Colonic mucosa (tissue), 4 donors: ENCODE measurements around the gene PDCD6IP. TPM values are rescaled to one million over a fixed set of nuclear protein-coding genes. Genes with fewer than 3 reads are reported as not detected.

Experiments
- DNase-seq: peaks from one replicate; pipeline ENCODE4 v3.0.0-alpha.2; 2020
- H3K27ac ChIP-seq: fragments of 200-600 bp; one replicate; pipeline ENCODE4 v1.8.0; 2021
- H3K27me3 ChIP-seq: fragments of 200-600 bp; one replicate; pipeline ENCODE4 v1.8.0; 2021
- H3K36me3 ChIP-seq: fragments of 200-600 bp; one replicate; pipeline ENCODE4 v1.8.0; 2021
- H3K4me1 ChIP-seq: fragments of 200-600 bp; one replicate; pipeline ENCODE4 v1.8.0; 2021; ENCODE audit warnings: mild to moderate bottlenecking
- H3K4me3 ChIP-seq: fragments of 200-600 bp; one replicate; pipeline ENCODE4 v1.8.0; 2021
- H3K9ac ChIP-seq, 2 donors: one replicate each; pipeline ENCODE4 v1.7.0; 2013; ENCODE audit warnings: control low read depth in 2 of 2, low read depth in 2 of 2, low read length in 2 of 2
- H3K9me3 ChIP-seq: fragments of 200-600 bp; one replicate; pipeline ENCODE4 v1.8.0; 2021
- intact Hi-C: fragments of 100-400 bp; cut with DNase I; formaldehyde crosslinking; loops from one replicate; pipeline ENCODE4 v1.14.1; 2022
- total RNA-seq, 2 donors: library from RNA; stranded (reverse); fragmentation: NEBNext Ultra II Directional in 1 of 2; extraction: Animal tissue kit (Norgen Biotek cat#: 25700) in 1 of 2; gene quantifications; one replicate each; pipeline ENCODE4 v1.2.1, GENCODE V29; 2021
- TF ChIP-seq, protein P1 (sequence below): fragments of 200-600 bp; IDR thresholded peaks from one replicate; pipeline ENCODE4 v1.8.0; 2022; ENCODE audit warnings: antibody characterized with exemption, mild to moderate bottlenecking
- donor health status: healthy.
- donor health status: DM: no; HTN: no; CAD: no.
- donor health status: DM: no; HTN: no; CAD: no.

Gene PDCD6IP
- total RNA-seq, 2 donors from 2014 or later = 388 to 492 TPM

DNA sequence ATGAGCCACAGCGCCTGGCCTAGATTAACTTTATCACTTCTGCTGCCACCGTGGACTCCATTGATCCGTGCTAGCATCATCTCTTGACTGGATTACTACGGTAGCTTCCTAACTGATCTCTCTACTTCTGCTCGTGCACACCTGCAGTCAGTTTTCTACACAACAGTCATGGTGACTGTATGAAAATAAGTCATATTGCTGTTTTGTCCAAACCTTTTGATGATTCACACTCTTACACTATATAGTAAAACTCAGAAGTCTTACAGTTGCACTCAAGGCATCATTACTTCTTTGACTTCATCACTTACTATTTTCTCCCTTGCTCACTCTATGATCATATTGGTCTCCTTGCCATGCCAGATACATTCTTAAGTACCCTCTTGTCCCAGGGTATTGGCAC, 10.1 kb downstream of the PDCD6IP start:
- Histone ChIP-seq H3K27me3 (no peaks in the 10 kb centered on the region), H3K4me1 (peaks cover 13% of the 10 kb centered on the region), H3K27ac (no peak overlapping the region), H3K4me3 (no peak overlapping the region), H3K9ac (no peak overlapping the region), H3K36me3 (no peaks in the 10 kb centered on the region), H3K9me3 (no peaks in the 10 kb centered on the region)
- TF ChIP-seq, protein P1, sequence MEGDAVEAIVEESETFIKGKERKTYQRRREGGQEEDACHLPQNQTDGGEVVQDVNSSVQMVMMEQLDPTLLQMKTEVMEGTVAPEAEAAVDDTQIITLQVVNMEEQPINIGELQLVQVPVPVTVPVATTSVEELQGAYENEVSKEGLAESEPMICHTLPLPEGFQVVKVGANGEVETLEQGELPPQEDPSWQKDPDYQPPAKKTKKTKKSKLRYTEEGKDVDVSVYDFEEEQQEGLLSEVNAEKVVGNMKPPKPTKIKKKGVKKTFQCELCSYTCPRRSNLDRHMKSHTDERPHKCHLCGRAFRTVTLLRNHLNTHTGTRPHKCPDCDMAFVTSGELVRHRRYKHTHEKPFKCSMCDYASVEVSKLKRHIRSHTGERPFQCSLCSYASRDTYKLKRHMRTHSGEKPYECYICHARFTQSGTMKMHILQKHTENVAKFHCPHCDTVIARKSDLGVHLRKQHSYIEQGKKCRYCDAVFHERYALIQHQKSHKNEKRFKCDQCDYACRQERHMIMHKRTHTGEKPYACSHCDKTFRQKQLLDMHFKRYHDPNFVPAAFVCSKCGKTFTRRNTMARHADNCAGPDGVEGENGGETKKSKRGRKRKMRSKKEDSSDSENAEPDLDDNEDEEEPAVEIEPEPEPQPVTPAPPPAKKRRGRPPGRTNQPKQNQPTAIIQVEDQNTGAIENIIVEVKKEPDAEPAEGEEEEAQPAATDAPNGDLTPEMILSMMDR = no peak
- intact Hi-C loops = no loop called here
- DNase-seq = no peak

DNA sequence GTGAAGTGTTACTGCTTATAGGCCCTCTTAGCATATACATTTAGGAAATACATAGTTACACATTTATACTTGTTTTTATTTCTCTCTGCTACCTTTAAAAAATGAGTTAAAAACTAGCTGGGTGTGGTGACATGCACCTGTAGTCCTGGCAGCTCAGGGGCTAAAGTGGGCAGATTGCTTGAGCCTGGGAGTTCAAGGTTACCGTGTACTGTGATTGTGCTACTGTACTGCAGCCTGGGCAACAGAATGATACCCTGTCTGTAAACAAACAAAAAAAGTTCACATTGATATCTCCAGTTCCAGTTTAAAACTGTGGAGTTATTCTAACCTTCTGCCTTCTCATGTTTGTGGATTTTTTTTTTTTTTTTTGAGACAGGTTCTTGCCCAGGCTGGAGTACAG, 12.1 kb downstream of the PDCD6IP start:
- DNase-seq = no peak
- Histone ChIP-seq H3K27me3 (no peaks in the 10 kb centered on the region), H3K4me3 (no peak overlapping the region), H3K4me1 (peaks cover 13% of the 10 kb centered on the region), H3K9me3 (no peaks in the 10 kb centered on the region), H3K36me3 (no peaks in the 10 kb centered on the region), H3K9ac (no peak overlapping the region), H3K27ac (no peak overlapping the region)
- TF ChIP-seq, protein P1 = no peak
- intact Hi-C loops = no loop called here

DNA sequence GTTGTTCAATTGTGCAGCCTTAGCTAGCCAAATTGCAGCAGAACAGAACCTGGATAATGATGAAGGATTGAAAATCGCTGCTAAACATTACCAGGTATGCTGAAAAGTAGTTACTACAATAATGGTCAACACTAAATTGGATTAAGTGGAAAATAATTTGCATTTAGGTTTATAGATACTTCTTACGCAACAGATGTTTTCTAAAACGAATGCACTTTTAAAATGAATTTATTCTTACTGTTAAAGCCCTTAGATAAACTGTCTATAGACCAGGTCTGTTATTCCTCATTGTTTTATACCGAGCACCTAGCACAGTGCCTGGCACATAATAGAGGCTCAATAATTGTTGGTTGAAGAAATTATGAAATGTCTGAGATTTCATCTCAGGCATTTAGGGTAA, 23.6 kb downstream of the PDCD6IP start:
- TF ChIP-seq, protein P1 = no peak
- intact Hi-C loops = no loop called here
- H3K36me3 ChIP-seq = no peaks in the 10 kb centered on the region

DNA sequence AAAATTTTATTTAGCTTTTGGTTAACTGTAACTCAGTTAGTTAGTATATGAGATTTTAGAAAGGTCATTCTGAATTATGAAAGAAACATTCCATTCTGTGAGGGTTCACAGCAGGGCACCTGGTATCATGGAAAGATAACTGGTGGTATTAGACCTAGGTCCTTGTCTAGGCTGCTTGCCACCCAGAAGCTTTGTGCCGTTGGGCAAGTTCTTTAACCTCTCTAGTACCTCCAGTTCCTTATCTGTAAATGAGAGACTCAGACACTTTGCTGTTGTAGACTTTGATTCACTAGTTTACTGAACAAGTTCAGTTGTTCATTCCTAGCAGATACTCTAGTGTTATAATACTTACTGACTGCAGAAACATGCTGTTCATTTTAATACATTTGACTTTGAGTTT, 25.4 kb downstream of the PDCD6IP start:
- H3K9me3 ChIP-seq = no peaks in the 10 kb centered on the region
- no peak overlapping the region for H3K27ac ChIP-seq
- H3K9ac ChIP-seq = no peak overlapping the region
- no peak overlapping the region for H3K4me3 ChIP-seq
- no peak for DNase-seq
- TF ChIP-seq, protein P1 = no peak
- H3K27me3 ChIP-seq = no peaks in the 10 kb centered on the region
- intact Hi-C loops = no loop called here
- no peaks in the 10 kb centered on the region for H3K36me3 ChIP-seq
- H3K4me1 ChIP-seq = no peaks in the 10 kb centered on the region

More for the DNA sequence above, 23.6 kb downstream of the PDCD6IP start:
- H3K27me3 ChIP-seq = no peaks in the 10 kb centered on the region
- no peak for DNase-seq
- no peak overlapping the region for H3K4me3 ChIP-seq
- no peaks in the 10 kb centered on the region for H3K9me3 ChIP-seq
- H3K27ac ChIP-seq = no peak overlapping the region
- H3K9ac ChIP-seq = no peak overlapping the region
- H3K4me1 ChIP-seq = no peaks in the 10 kb centered on the region

DNA sequence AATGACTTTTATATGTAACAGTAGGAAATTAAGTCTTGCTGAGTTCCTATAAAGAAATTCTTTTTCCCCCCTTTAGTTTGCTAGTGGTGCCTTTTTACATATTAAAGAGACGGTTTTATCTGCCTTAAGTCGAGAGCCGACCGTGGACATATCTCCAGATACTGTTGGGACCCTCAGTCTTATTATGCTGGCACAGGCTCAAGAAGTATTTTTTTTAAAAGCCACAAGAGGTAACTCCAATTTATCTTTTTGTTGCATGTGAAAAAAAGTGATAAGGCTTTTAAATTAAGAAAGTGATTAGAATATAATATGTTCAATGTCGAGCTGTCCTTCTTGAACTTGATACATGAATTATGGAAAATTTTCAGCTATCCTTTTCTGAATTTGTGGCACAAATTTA, 26.7 kb downstream of the PDCD6IP start:
- no peaks in the 10 kb centered on the region for H3K9me3 ChIP-seq
- DNase-seq = no peak
- no peaks in the 10 kb centered on the region for H3K36me3 ChIP-seq
- H3K27ac ChIP-seq = no peak overlapping the region
- no peak overlapping the region for H3K9ac ChIP-seq
- TF ChIP-seq, protein P1 = no peak
- intact Hi-C loops = no loop called here
- H3K4me1 ChIP-seq = no peaks in the 10 kb centered on the region
- no peak overlapping the region for H3K4me3 ChIP-seq
- H3K27me3 ChIP-seq = no peaks in the 10 kb centered on the region

DNA sequence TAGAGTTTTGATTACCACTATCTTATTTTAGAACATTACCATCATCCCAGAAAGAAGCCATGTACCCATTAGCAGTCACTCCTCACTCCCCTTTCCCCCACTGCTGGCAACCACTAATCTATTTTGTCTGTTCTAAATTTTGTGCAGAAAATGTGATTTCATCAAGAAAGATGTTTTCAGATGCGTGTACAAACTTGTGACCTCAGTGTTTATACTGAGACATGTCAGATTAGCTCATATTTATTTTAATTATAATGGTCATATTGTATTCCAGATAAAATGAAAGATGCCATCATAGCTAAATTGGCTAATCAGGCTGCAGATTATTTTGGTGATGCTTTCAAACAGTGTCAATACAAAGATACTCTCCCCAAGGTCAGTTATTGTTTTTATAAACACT, 27.8 kb downstream of the PDCD6IP start:
- no peaks in the 10 kb centered on the region for H3K4me1 ChIP-seq
- H3K36me3 ChIP-seq = no peaks in the 10 kb centered on the region
- H3K4me3 ChIP-seq = no peak overlapping the region
- H3K9ac ChIP-seq = no peak overlapping the region
- intact Hi-C loops = no loop called here
- H3K27me3 ChIP-seq = no peaks in the 10 kb centered on the region
- TF ChIP-seq, protein P1 = no peak
- no peak for DNase-seq
- no peaks in the 10 kb centered on the region for H3K9me3 ChIP-seq
- H3K27ac ChIP-seq = no peak overlapping the region
